ENCODE data around the gene RAB40B.

RAB40B gene

DNA sequence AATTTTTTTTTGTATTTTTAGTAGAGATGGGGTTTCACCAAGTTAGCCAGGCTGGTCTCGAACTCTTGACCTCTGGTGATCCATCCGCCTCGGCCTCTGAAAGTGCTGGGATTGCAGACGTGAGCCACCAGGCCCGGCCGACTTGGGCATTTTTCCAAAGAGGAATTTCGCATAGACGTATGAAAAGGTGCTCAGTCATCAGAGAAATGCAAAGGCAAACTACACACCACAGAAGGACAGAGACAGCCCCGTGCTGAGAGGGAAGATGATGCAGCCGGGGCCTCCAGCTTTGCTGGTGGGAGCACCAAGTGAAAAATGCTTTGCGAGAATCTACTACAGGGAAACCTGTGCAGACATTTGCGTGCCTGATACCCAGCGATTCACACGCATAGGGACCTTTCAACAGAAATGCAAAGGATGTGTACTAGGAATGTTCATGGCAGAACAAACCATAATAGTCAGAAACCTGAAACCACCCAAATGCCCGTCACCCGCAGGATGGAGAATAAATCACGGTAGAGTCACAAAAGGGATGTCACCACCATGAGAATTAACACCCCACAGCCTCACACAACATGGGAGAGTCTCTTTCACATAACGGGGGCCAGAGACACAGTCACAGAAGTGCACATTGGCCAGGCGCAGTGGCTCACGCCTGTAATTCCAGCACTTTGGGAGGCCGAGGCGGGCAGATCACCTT is 5.2 kb downstream of the RAB40B start (continued):
- TF ChIP-seq, protein P1, sequence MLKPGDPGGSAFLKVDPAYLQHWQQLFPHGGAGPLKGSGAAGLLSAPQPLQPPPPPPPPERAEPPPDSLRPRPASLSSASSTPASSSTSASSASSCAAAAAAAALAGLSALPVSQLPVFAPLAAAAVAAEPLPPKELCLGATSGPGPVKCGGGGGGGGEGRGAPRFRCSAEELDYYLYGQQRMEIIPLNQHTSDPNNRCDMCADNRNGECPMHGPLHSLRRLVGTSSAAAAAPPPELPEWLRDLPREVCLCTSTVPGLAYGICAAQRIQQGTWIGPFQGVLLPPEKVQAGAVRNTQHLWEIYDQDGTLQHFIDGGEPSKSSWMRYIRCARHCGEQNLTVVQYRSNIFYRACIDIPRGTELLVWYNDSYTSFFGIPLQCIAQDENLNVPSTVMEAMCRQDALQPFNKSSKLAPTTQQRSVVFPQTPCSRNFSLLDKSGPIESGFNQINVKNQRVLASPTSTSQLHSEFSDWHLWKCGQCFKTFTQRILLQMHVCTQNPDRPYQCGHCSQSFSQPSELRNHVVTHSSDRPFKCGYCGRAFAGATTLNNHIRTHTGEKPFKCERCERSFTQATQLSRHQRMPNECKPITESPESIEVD (tag by site-specific recombination; IDR thresholded peaks at IDR 0.05) = no peak
- TF ChIP-seq, protein P2, sequence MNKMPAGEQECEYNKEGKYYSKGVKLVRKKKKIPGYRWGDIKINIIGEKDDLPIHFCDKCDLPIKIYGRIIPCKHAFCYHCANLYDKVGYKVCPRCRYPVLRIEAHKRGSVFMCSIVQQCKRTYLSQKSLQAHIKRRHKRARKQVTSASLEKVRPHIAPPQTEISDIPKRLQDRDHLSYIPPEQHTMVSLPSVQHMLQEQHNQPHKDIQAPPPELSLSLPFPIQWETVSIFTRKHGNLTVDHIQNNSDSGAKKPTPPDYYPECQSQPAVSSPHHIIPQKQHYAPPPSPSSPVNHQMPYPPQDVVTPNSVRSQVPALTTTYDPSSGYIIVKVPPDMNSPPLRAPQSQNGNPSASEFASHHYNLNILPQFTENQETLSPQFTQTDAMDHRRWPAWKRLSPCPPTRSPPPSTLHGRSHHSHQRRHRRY (tag by site-specific recombination; IDR thresholded peaks at IDR 0.05) = no peak
- TF ChIP-seq, protein P3, sequence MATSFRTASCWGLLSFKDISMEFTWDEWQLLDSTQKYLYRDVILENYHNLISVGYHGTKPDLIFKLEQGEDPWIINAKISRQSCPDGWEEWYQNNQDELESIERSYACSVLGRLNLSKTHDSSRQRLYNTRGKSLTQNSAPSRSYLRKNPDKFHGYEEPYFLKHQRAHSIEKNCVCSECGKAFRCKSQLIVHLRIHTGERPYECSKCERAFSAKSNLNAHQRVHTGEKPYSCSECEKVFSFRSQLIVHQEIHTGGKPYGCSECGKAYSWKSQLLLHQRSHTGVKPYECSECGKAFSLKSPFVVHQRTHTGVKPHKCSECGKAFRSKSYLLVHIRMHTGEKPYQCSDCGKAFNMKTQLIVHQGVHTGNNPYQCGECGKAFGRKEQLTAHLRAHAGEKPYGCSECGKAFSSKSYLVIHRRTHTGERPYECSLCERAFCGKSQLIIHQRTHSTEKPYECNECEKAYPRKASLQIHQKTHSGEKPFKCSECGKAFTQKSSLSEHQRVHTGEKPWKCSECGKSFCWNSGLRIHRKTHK (tag by site-specific recombination; IDR thresholded peaks at IDR 0.05) = no peak
- TF ChIP-seq ZNF426 (tag by site-specific recombination; IDR thresholded peaks at IDR 0.05) (no peak), ZNF169 (tag by site-specific recombination; IDR thresholded peaks at IDR 0.05) (no peak)

DNA sequence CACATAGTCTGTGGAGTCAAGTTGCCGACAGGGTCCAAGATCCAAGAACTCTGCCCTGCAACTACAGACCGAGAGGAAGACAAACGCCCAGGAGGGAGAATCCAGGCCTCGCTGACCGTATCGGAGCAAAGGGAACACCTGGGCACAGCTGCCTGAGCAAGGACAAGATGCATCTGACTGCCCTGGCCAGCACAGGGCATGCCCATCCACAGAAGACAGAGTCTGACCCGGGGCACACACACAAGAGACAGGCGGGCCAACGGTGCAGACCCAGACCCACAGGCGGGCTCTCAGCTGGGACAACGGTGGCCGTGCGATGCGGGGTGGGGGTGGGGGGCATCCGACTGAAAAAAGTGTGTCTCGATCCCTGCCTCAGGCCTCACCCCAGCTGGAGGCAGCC is 6.2 kb downstream of the RAB40B start:
- Histone ChIP-seq H3K4me3 (ENCODE audit: low read depth, low read length) (no peak overlapping the region), H3K4me1 (ENCODE audit: control insufficient read depth, insufficient read depth, low read length) (no peaks in the 10 kb centered on the region; the same call in 1 of the 2 replicates), H3K27ac (ENCODE audit: extremely low read depth, low read depth, low read length) (no peak overlapping the region), H3K9me3 (ENCODE audit: control insufficient read depth, insufficient read depth, low read depth, low read length) (no peaks in the 10 kb centered on the region), H3K36me3 (ENCODE audit: control insufficient read depth in 2 of 2, insufficient read depth in 1 of 2, low read length in 2 of 2) (peaks cover 0 to 13% of the 10 kb centered on the region in 2 experiments; a peak in 2 of 3 replicates)
- POLR2A ChIA-PET = interaction anchor here (1.0 kb wide), 1 partner anchor 25 kb away, joined by 4 read pairs; the partner anchor contains the start of gene FN3KRP
- no peak for TF ChIP-seq SETDB1 (IDR thresholded peaks at IDR 0.05; ENCODE audit: insufficient read length, low read length)
- TF ChIP-seq, protein P2 (tag by site-specific recombination; IDR thresholded peaks at IDR 0.05) = no peak
- TF ChIP-seq ZNF660 (tag by site-specific recombination; IDR thresholded peaks at IDR 0.05) = no peak
- no peak; the same call in 1 of the 2 replicates for TF ChIP-seq ZFHX2 (tag by site-specific recombination; conservative IDR thresholded peaks at IDR 0.05)
- no peak for TF ChIP-seq ZXDB (tag by site-specific recombination; IDR thresholded peaks at IDR 0.05)
- no peak for TF ChIP-seq MYNN (tag by site-specific recombination; IDR thresholded peaks at IDR 0.05; ENCODE audit: borderline replicate concordance)
- TF ChIP-seq, protein P4, sequence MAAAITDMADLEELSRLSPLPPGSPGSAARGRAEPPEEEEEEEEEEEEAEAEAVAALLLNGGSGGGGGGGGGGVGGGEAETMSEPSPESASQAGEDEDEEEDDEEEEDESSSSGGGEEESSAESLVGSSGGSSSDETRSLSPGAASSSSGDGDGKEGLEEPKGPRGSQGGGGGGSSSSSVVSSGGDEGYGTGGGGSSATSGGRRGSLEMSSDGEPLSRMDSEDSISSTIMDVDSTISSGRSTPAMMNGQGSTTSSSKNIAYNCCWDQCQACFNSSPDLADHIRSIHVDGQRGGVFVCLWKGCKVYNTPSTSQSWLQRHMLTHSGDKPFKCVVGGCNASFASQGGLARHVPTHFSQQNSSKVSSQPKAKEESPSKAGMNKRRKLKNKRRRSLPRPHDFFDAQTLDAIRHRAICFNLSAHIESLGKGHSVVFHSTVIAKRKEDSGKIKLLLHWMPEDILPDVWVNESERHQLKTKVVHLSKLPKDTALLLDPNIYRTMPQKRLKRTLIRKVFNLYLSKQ (tag by site-specific recombination; IDR thresholded peaks at IDR 0.05; ENCODE audit: borderline replicate concordance) = no peak
- TF ChIP-seq, protein P5, sequence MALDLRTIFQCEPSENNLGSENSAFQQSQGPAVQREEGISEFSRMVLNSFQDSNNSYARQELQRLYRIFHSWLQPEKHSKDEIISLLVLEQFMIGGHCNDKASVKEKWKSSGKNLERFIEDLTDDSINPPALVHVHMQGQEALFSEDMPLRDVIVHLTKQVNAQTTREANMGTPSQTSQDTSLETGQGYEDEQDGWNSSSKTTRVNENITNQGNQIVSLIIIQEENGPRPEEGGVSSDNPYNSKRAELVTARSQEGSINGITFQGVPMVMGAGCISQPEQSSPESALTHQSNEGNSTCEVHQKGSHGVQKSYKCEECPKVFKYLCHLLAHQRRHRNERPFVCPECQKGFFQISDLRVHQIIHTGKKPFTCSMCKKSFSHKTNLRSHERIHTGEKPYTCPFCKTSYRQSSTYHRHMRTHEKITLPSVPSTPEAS (tag by site-specific recombination; IDR thresholded peaks at IDR 0.05) = no peak
- no peak for TF ChIP-seq ZSCAN23 (tag by site-specific recombination; IDR thresholded peaks at IDR 0.05)
- TF ChIP-seq ZNF501 (tag by site-specific recombination; IDR thresholded peaks at IDR 0.05) = no peak
- TF ChIP-seq, protein P6, sequence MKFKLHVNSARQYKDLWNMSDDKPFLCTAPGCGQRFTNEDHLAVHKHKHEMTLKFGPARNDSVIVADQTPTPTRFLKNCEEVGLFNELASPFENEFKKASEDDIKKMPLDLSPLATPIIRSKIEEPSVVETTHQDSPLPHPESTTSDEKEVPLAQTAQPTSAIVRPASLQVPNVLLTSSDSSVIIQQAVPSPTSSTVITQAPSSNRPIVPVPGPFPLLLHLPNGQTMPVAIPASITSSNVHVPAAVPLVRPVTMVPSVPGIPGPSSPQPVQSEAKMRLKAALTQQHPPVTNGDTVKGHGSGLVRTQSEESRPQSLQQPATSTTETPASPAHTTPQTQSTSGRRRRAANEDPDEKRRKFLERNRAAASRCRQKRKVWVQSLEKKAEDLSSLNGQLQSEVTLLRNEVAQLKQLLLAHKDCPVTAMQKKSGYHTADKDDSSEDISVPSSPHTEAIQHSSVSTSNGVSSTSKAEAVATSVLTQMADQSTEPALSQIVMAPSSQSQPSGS (tag by site-specific recombination; IDR thresholded peaks at IDR 0.05; ENCODE audit: low read depth) = no peak
- no peak for TF ChIP-seq ZNF768 (tag by site-specific recombination; IDR thresholded peaks at IDR 0.05)
- TF ChIP-seq MZF1 (tag by site-specific recombination; IDR thresholded peaks at IDR 0.05; ENCODE audit: borderline replicate concordance) = no peak
- TF ChIP-seq, protein P7, sequence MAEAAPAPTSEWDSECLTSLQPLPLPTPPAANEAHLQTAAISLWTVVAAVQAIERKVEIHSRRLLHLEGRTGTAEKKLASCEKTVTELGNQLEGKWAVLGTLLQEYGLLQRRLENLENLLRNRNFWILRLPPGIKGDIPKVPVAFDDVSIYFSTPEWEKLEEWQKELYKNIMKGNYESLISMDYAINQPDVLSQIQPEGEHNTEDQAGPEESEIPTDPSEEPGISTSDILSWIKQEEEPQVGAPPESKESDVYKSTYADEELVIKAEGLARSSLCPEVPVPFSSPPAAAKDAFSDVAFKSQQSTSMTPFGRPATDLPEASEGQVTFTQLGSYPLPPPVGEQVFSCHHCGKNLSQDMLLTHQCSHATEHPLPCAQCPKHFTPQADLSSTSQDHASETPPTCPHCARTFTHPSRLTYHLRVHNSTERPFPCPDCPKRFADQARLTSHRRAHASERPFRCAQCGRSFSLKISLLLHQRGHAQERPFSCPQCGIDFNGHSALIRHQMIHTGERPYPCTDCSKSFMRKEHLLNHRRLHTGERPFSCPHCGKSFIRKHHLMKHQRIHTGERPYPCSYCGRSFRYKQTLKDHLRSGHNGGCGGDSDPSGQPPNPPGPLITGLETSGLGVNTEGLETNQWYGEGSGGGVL (tag by site-specific recombination; IDR thresholded peaks at IDR 0.05) = no peak
- TF ChIP-seq BCL11A (tag by site-specific recombination; IDR thresholded peaks at IDR 0.05; ENCODE audit: low read depth) = no peak
- TF ChIP-seq ZNF354C (tag by site-specific recombination; IDR thresholded peaks at IDR 0.05; ENCODE audit: borderline replicate concordance, low read depth) = no peak
- no peak for TF ChIP-seq KLF10 (tag by site-specific recombination; IDR thresholded peaks at IDR 0.05)
- TF ChIP-seq TRIM28 (IDR thresholded peaks at IDR 0.05; ENCODE audit: borderline replicate concordance, low read length) = no peak
- no peak for TF ChIP-seq ZIC2 (tag by site-specific recombination; IDR thresholded peaks at IDR 0.05)
- CTCF ChIA-PET = interaction anchor here (0.7 kb wide), 1 partner anchor 662 kb away, joined by 3 read pairs; no protein-coding TSS in a partner anchor
